SKM-1 treated with dmso at 0.1 percent for 144 hours (cell line): Measurements from ENCODE around the gene RRAD.

Experiments
- DNase-seq: peaks from one replicate; lab custom pipeline; 2025; ENCODE audit not compliant: unreplicated experiment; lab: John Stamatoyannopoulos, UW

The RRAD gene

GRCh38 chr16:66917741-66918140 is 7.6 kb downstream of the RRAD start:
- DNase-seq: no peak

DNA sequence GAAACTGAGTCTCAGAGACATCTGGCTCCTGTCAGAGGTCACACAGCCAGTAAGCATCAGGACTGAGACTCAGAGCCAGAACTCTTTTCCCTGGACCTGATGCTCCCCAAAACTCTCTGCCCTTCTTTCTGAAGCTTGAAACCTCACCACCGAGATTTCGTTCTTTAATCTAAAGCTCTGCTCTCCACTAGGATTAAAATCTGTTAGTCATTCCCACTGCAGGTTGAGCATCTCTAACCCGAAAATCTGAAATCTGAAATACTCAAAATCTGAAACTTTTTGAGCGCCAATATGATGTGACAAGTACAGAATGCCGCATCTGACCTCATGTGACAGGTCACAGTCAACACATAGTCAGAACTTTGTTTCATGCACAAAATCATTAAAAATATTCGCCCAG is 8.8 kb downstream of the RRAD start:
- DNase-seq: no peak

- no peak for DNase-seq
Measured at GRCh38 chr16:66915041-66915440, 10.3 kb downstream of the RRAD start.

- no peak for DNase-seq
Measured at GRCh38 chr16:66914541-66914940, 10.8 kb downstream of the RRAD start.

DNA sequence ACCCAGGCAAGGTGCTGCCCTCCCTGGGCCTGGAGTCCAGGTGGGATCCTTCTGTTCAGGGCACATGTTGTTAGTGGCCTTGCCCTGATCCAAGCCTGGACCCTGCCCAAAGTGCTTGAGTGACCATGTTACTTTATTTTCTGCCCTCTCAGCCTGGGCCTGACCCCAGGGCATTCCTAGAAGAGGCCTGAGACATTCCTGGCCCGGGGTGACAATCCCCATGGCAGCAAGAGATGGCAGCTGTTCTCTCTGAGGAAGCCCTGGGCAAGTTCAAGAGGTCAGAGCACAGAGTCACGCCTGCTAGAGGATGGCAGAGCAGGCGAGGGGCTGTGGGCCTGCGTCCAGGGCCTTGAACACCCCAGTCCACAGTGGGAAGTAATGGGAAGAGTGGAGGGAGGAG is 11.6 kb downstream of the RRAD start:
- DNase-seq: no peak

- no peak for DNase-seq
Measured at GRCh38 chr16:66913081-66913480, 12.3 kb downstream of the RRAD start.

DNA sequence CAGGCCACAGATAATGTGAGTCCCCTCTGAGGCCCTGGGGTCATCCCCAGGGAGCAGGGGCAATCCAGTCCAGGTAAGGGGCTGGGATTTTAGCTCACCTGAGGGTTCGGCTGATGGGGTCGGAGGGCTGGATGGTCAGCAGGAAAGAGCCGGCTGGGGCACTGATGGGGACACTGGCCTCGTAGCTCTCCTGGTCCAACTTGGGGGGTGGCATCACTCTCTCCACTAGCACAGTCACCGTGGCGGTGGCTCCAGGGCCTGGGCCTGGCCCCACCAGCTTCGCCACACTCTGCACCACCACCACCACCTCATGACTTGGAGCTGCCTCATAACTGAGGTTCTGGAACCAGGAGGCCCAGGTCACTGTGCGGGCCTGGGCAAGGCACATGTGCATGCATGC is 13.5 kb downstream of the RRAD start:
- no peak for DNase-seq

DNA sequence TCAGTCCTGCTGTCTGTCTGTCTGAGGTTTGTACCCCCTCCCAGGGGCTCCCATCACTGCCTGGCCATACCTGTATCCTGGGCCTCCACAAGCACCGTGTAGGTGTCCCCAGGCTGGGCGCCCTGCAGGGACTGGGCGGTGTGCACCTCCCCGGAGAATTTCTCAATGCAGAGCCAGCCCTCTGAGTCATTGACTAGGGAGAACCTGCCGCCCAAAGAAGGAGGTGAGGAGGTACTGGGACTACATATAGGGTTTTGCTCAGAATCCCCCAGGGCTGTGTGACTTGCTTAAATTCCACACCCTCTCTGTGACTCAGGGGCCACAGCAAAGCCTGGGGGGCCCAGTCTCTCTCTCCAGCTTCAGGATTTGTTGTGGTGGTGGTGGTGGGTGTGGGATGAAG is 14.2 kb downstream of the RRAD start:
- no peak for DNase-seq

- DNase-seq: no peak
Measured at GRCh38 chr16:66910175-66910940, 15.0 kb downstream of the RRAD start.

DNA sequence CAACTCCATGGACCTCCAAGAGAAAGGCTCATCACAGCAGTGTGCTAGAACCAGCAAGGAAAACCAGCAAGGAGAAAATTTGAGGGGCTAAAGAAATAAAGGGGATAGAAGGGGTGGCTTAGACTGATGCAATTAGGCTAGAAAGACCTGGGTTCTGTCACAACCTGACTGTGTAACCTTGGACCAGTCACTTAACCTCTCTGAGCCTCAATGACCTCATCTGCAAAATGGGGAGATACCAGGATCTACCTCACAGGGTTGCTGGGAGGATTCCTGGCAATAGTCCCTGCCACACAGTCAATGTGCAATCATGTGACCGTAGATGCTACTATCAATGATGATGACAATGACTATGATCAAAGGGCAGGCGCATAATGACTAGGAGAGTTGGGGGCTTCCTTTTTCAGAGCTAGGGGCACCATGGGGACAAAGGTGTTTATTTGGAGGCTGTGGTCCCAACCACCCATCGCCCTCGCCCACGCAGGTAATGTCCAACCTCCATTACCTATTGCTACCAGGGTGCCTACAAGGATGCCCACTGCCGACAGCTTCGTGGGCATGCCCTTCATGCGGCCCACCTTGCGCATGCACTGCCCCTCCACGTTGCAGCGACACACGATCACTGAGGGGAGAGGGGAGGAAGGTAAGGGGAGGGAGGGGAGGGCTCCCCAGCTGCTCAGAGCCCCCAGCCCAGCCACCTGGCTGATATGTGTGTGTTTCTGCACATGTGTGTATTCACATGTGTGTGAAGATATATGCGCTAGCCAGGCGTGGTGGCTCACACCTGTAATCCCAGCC is 16.4 kb downstream of the RRAD start:
- DNase-seq: no peak

DNA sequence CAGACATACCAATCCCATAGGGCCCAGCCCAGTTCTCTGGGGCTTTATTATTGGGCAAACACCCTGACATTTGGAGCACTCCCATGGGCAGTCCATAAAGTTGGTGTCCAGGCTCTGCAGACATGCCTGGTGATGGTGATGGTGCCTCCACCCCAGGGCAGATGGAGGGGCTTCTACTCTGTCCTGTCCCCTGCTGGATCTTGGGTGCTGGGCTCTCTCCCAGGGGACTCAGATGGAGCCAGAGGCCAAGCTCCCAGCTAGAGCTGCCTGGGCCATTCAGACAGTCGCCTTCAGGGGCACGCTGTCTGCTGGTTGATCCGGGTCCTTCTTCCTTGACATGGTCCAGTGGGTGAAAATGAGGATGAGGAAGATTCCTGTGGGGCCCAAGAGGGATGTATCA is 17.2 kb downstream of the RRAD start:
- no peak for DNase-seq

DNA sequence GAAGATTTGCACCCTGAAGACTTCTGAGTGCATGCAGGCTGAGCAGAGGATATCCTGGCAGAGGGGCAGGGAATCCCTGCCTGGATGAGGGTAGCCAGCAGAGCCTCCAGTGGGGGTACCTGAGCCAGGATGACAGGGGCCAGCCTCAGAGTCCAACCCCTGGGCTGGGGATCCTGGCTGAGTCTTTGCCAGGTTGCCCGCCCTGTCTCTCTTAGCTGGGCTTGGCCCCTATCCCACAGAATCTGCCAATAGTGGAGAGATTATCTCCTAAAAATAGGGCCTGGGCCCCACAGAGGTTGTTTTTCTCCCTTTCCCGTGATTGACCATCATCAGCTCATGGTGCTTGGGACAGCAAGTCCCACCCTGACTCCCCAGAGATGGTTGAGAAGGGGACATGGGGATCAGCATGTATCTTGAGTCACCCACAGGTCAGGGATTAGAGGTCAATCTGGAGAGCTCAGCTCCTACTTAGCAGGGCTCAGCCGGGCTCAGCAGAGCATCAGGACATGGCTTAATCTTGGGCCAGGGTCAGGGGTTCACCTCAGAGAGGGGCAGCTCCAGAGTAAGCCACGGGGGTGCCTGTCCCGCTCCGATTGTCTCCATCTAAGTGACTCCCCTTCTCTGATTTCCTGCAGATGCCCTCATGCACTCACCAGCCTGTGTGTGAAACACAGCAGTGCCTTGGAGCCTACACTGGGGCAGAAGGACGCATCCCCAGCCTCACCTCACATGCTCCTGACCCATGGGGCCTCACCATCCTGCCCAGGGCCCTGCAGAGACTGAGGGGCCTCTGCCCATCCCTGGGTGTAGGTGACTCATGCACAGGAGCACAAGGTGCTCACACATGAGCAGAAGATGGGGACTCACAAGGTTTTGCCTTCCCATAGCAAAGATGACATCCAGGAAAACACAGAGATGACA is 18.2 kb downstream of the RRAD start:
- no peak for DNase-seq

- DNase-seq: no peak
Measured at GRCh38 chr16:66905633-66906539, 19.4 kb downstream of the RRAD start.

DNA sequence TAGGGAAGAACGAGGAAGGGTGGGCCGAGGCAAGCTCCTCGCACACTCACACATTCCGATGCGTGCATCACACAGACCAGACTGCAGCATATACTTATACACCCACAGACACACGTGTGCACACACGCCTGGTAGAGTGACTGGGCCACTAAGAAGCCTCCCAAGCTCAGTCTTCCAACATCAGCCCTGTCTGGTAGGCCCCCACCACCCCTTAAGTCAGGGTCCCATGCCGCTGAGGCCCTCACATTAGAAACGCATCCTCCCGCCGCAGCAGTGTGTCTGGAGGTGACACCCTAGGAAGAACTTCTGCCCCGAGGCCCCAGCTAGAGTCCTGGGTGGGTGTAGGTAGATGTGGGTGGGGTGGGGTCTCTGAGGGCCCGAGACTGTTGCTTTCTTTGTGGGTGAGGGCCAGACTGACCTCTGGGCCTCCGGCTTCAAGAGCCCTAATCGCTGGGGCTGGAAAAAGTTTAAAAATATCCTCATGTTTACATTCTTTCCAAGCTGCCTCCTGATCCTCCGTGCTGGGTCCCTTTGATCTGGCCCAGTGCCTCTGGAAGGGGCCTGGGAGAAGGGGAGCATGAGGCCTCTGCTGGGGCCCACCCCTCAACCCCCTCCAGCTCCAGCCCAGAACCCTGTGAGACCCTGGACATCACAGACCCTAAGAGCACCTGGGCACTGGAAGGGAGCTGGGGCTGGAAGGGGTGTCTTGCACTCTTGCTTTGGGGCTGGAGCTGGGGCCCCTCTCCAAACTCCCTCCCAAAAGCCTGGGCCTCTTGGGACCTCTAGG is 20.3 kb downstream of the RRAD start:
- DNase-seq: no peak

DNA sequence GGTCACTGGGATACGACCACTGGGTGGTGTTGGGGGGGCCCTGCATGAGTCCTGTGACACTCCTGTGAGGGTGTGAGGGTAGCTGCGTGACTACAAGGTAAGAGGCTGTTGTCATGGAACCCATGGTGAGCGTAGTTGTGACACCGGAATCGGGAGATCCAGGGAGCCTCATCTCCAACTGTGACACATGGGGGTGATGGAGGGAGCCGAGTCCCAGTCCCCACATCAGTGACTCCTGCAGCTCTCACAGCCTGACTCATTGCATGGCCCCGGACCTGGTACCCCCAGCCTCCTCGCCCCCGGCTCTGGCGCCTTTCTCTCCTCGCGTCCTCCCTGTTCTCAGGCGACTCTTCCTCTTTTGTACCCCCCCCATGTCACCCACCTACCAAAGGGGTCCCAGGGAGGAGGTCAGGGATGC is 20.9 kb downstream of the RRAD start:
- no peak for DNase-seq

DNA sequence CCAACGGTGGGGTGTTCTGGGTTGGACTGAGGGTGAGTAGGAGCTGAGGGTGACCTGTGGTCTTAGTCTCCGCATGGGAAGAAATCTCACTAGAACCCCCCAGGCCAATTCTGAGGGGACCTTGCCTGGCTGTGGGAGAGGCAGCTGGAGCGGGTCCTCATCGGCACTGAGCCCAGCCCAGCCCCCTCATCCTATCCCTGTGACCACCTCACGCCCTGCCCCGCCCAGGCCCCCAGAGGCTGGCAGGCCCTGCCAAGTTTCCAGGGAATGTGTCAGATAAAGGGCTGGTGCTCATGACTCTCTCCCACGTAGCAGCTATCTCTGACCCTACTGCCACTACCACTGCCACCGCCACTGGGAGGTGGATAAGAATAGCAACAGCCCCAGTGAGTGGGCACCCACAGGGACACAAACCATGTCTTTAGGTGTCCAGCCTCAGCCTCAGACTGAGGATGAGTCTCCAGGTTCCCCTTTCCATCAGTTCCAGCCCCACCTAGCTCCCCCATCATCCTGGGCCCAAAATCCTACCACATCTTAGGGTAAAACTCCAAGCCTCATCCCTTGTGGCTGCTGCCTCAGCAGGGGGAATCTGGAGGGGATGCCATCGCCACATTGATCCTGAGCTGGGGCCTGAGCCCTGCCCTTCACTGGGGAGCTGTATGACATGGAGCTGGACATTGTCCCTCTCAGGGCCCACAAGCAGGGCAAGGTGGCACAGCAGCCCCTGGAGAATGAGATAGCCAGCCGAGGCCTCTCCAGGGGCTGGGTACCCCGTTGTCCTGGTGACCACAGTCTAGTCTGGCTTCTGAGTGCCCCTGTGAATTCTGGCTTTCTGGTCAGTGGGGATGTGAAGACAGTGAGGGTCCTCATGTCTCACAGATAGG is 21.5 kb downstream of the RRAD start:
- DNase-seq: no peak

- DNase-seq: no peak
Measured at GRCh38 chr16:66902648-66903543, 22.4 kb downstream of the RRAD start.

- no peak for DNase-seq
Measured at GRCh38 chr16:66901626-66902025, 23.7 kb downstream of the RRAD start.
